IgD-negative memory B cell (primary cell): ENCODE results near the gene PGLYRP3. TPM values are rescaled to one million over a fixed set of nuclear protein-coding genes. Genes with fewer than 3 reads are reported as not detected.

Source experiments
- H3K27ac Mint-ChIP-seq, 3 donors: one replicate each; pipeline ENCODE4 v1.8.0; 2020 to 2022; ENCODE audit warnings: mild to moderate bottlenecking in 3 of 3, mixed read lengths in 3 of 3, moderate library complexity in 1 of 3
- H3K27me3 Mint-ChIP-seq: one replicate; pipeline ENCODE4 v1.8.0; 2021; ENCODE audit warnings: mixed read lengths
- H3K36me3 Mint-ChIP-seq: one replicate; pipeline ENCODE4 v1.8.0; 2020; ENCODE audit warnings: mild to moderate bottlenecking, mixed read lengths
- H3K4me1 Mint-ChIP-seq, 3 donors: one replicate each; pipeline ENCODE4 v1.8.0; 2020 to 2022; ENCODE audit warnings: mixed read lengths in 3 of 3, mild to moderate bottlenecking in 1 of 3
- H3K4me3 Mint-ChIP-seq, 4 donors: one replicate each; pipeline ENCODE4 v1.8.0; 2020 to 2022; ENCODE audit warnings: mild to moderate bottlenecking in 4 of 4, mixed read lengths in 4 of 4, moderate library complexity in 3 of 4
- H3K9me3 Mint-ChIP-seq, 3 donors: one replicate each; pipeline ENCODE4 v1.8.0; 2020 to 2021; ENCODE audit warnings: mixed read lengths in 3 of 3, mild to moderate bottlenecking in 1 of 3
- polyA plus RNA-seq: library from polyadenylated mRNA; unstranded; fragments of 300-500 nt; fragmentation: Illumina TruSeq; gene quantifications from one replicate; pipeline ENCODE4 v1.2.3, GENCODE V29; 2021

The PGLYRP3 gene
- polyA plus RNA-seq, 1 donor from 2014 or later: not detected

DNA sequence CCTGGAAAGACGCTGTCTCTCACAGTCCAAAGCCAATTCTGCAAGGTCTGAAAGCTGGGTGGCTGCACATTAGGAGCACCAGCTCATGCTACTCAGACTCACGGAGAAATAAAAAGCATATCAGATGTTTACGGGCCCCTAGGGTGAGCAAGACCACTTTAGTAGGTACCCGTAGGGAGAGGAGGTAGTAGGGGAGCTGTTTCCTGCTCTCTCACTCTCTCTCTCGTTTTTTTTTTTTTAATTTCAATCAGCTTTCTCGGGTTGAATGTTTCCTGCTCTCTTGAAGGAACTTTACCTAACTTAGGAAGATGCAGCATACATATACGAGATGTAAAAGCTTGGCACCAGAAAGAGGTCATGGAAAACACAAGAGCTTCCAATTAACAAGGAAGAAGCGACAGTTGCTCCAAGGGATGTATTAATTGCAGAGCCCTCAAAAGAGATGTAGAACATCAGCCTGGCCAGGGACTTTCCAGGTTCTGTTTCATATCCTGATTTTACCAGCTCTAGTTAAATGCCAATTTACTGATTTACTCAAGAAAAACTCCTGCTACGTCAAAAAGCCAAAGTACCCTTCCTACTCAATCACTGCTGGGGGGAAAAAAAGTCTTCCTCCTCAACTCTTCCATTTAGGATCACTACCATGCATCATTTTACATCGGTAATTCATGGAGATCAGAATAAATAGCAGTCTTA is 50.1 kb downstream of the PGLYRP3 start:
- peak overlapping the region in 2 of 3 donors; percentile 1 to 3 for H3K27ac Mint-ChIP-seq
- H3K9me3 Mint-ChIP-seq: peaks cover 0 to 3% (median 0%) of the 10 kb centered on the region in 3 donors
- peaks cover 36% of the 10 kb centered on the region for H3K27me3 Mint-ChIP-seq

DNA sequence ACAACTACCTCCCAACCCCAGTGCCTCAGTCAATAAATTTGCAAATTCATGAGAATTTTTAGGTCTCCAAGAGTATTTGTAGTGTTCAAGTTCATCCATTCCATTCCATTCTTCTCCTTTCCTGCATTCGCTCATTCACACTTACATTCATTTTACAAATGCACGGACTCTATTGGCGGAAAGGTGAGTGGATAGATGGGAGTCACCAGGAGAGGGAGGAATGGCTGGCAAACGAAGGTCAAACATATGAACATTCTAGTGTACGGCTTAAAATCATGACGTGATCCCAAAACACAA is 50.7 kb downstream of the PGLYRP3 start:
- Mint-ChIP-seq H3K4me1 (peaks cover 19 to 21% (median 20%) of the 10 kb centered on the region in 3 donors), H3K4me3 (peak overlapping the region; percentile 53 to 80 (median 74)), H3K27me3 (peaks cover 36% of the 10 kb centered on the region), H3K9me3 (peaks cover 0 to 3% (median 0%) of the 10 kb centered on the region in 3 donors), H3K36me3 (no peaks in the 10 kb centered on the region), H3K27ac (peak overlapping the region in 2 of 3 donors; percentile 9 to 60)

More for the DNA sequence above, 50.1 kb downstream of the PGLYRP3 start:
- Mint-ChIP-seq H3K36me3 (no peaks in the 10 kb centered on the region), H3K4me3 (peak overlapping the region; percentile 53 to 80 (median 74)), H3K4me1 (peaks cover 19 to 21% (median 20%) of the 10 kb centered on the region in 3 donors)

DNA sequence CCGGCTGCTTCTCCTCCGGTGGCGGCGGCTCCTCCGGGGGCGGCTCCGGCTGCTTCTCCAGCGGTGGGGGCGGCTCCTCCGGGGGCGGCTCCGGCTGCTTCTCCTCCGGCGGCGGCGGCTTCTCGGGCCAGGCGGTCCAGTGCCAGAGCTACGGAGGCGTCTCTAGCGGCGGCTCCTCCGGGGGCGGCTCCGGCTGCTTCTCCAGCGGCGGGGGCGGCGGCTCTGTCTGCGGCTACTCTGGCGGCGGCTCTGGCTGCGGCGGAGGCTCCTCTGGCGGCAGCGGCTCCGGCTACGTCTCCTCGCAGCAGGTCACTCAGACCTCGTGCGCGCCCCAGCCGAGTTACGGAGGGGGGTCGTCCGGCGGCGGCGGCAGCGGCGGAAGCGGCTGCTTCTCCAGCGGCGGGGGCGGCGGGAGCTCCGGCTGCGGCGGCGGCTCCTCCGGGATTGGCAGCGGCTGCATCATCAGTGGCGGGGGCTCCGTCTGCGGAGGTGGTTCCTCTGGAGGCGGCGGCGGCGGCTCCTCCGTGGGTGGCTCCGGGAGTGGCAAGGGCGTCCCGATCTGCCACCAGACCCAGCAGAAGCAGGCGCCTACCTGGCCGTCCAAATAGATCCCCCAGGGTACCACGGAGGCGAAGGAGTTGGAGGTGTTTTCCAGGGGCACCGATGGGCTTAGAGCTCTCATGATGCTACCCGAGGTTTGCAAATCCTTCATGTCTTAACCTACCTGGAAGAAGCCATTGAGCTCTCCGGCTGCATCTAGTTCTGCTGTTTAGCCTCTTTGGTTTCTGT is 51.3 kb downstream of the PGLYRP3 start:
- Mint-ChIP-seq H3K4me1 (peaks cover 19 to 21% (median 20%) of the 10 kb centered on the region in 3 donors), H3K4me3 (peak overlapping the region; percentile 53 to 80 (median 74)), H3K36me3 (no peaks in the 10 kb centered on the region), H3K27me3 (peaks cover 36% of the 10 kb centered on the region), H3K9me3 (no peaks in the 10 kb centered on the region), H3K27ac (peak overlapping the region in 1 of 3 donors; percentile 60)

DNA sequence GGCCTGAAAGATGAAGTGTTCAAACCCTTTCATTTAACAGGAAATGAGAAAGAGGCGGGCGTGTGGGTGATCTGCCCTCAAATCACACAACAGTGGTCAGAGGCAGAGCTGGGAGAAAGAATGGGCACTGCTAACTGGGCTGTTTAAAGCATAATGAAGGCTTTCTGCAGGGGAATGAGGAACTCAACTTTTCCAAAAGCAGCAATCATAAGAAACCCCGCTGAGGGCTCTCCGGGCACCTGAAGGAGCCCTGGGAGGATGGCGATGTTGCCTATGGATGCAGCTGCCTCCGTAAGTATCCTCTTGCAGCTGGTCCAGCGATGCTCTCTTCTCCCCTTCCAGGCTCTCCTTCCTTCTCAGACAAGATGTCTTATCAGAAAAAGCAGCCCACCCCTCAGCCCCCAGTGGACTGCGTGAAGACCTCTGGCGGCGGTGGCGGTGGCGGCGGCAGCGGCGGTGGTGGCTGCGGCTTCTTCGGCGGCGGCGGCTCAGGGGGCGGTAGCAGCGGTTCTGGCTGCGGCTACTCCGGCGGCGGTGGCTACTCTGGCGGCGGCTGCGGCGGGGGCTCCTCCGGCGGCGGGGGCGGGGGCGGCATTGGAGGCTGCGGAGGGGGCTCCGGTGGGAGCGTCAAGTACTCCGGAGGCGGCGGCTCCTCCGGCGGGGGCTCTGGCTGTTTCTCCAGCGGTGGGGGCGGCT is 52.0 kb downstream of the PGLYRP3 start:
- Mint-ChIP-seq H3K36me3 (no peaks in the 10 kb centered on the region), H3K9me3 (no peaks in the 10 kb centered on the region), H3K4me3 (peak overlapping the region; percentile 68 to 93 (median 80)), H3K4me1 (peaks cover 19 to 21% (median 20%) of the 10 kb centered on the region in 3 donors), H3K27ac (no peak overlapping the region), H3K27me3 (peaks cover 36% of the 10 kb centered on the region)

DNA sequence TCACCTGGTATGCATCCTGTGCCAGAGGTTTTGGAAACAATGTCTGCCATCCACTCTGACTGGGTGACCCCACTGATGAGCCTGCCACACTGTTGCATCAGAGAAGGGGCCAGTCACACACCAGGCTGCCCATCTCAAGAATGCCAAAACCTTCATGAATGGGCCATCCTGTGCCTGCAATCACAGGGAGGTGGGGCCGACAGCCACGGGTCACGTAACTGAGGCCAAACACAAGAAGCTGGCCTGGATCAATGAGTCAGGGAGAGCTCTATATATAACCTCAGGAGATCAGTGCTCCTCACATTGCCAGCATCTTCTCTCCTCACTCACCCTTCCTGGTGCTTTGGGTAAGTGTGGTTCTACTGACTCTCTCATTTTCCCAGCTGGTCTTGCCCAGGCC is 53.4 kb downstream of the PGLYRP3 start, which contains the start of gene LORICRIN:
Gene LORICRIN, plus strand, starts transcription at position 301 of the 400 bp plus-strand sequence. CDS start 1,263 bp downstream, outside the sequence.
- H3K27me3 Mint-ChIP-seq: peaks cover 30% of the 10 kb centered on the region
- H3K27ac Mint-ChIP-seq: no peak within 1 kb of the TSS
- H3K4me3 Mint-ChIP-seq: peak within 1 kb of the TSS; percentile 68 to 93 (median 80)
- peaks cover 19 to 21% (median 20%) of the 10 kb centered on the region in 3 donors for H3K4me1 Mint-ChIP-seq
- no peaks in the 10 kb centered on the region for H3K36me3 Mint-ChIP-seq
- H3K9me3 Mint-ChIP-seq: no peaks in the 10 kb centered on the region

DNA sequence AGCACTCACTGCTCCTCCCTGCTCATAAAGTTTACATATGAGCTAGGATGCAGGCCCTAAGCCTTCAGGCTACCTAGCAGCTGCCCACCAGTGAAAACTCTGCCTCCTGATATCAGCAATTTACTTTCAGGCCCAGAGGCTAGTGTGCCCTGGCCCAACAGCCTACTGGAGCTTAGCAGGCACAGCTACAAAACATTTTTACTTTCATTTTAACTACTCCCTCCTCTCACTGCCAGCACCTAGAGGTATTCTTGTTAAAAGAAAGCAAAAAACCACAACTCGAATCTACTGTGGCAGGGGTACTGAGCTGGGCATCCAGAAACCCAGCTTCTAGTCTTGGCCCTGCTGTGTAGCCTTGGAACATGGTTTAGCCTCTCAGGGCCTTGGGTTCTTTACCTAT is 59.1 kb downstream of the PGLYRP3 start:
- H3K27me3 Mint-ChIP-seq: peaks cover 3% of the 10 kb centered on the region
- no peak overlapping the region for H3K27ac Mint-ChIP-seq
- peaks cover 2% of the 10 kb centered on the region for H3K36me3 Mint-ChIP-seq
- peaks cover 0 to 7% (median 0%) of the 10 kb centered on the region in 3 donors for H3K4me1 Mint-ChIP-seq
- no peak overlapping the region for H3K4me3 Mint-ChIP-seq
- H3K9me3 Mint-ChIP-seq: no peaks in the 10 kb centered on the region

DNA sequence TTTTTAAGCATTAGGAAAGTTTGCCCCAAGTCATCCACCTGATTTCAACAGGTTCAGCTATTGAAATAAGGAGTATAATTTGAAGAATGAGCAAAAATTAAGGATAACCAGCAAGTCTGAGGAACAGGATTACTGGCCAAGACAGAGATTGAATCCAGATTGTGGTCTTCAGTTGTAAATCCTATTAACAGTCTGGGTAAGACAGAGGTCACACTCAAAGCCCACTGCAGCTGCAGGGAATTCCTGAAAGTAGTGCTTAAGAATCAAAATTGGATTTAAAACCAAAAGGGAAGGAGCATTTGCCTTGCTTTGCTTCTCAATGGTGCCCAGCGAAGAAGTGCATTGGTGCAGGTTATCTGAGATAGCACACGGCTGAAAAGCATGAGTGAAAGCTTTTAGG is 59.7 kb downstream of the PGLYRP3 start:
- Mint-ChIP-seq H3K9me3 (no peaks in the 10 kb centered on the region), H3K4me3 (no peak overlapping the region), H3K27ac (no peak overlapping the region), H3K27me3 (peaks cover 3% of the 10 kb centered on the region), H3K36me3 (peaks cover 2% of the 10 kb centered on the region), H3K4me1 (peaks cover 0 to 7% (median 0%) of the 10 kb centered on the region in 3 donors)

DNA sequence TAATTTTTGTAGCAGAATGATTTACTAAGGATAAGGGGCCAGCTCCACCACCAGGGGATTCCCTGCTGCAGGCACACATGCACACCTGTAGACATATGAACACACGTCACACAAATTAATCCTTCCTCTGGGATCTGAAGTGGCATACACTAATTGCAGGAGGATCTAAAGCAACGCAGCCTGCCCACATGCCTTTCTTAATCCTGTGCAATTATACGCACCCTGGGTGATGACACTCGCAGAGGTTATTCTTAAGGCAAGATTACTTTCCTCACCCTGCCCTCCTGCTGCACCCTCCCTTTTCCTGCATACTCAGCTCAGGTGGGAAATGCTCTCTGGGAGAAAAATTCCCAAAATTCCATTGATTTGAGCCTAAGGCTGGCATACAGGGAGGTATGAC is 60.8 kb downstream of the PGLYRP3 start:
- H3K36me3 Mint-ChIP-seq: peaks cover 2% of the 10 kb centered on the region
- H3K4me3 Mint-ChIP-seq: no peak overlapping the region
- H3K4me1 Mint-ChIP-seq: peaks cover 0 to 7% (median 0%) of the 10 kb centered on the region in 3 donors
- no peak overlapping the region for H3K27ac Mint-ChIP-seq
- H3K27me3 Mint-ChIP-seq: peaks cover 8% of the 10 kb centered on the region
- no peaks in the 10 kb centered on the region for H3K9me3 Mint-ChIP-seq

DNA sequence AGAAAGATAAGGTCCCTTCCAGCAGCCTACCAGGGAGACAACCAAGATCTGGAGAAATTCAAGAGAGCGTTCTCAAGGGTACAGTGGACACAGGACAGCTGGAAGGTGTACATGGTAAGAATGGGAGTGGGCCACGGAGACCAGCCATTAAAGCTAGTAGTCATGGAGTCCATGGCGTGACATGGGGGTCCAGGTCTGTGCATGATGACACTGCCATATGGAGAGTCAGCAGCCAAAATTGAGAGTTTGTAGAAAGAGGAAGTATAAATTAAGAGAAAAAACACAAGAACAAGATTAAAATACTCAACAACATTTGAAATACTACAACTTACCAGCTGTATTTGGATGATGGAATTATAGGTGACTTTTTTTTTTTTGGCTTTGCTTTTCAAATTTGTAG is 61.2 kb downstream of the PGLYRP3 start:
- peaks cover 0 to 7% (median 0%) of the 10 kb centered on the region in 3 donors for H3K4me1 Mint-ChIP-seq
- no peak overlapping the region for H3K27ac Mint-ChIP-seq
- no peaks in the 10 kb centered on the region for H3K9me3 Mint-ChIP-seq
- H3K4me3 Mint-ChIP-seq: no peak overlapping the region
- H3K36me3 Mint-ChIP-seq: peaks cover 2% of the 10 kb centered on the region
- H3K27me3 Mint-ChIP-seq: peaks cover 8% of the 10 kb centered on the region

DNA sequence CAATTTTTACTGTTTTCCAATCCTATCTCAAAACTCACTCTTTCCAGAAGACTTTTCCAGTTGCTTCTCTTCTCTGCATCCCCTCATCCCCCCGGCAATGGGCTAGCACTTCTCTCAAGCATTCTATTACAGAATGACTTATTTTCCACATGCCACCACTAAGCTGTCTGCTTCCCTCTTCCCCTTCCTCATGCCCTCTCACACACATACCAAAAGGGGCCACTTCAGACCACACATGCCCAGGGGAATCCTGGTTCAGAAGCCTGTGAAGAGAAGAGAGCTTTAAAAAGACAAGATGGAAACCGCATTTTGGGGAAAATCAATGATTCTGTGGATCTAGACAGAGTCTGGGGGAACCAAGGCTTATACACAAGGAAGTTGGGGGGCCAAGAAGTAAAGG is 61.7 kb downstream of the PGLYRP3 start:
- Mint-ChIP-seq H3K36me3 (peaks cover 2% of the 10 kb centered on the region), H3K4me3 (peak overlapping the region in 2 of 4 donors; percentile 1 to 45), H3K9me3 (no peaks in the 10 kb centered on the region), H3K27ac (no peak overlapping the region), H3K27me3 (peaks cover 8% of the 10 kb centered on the region), H3K4me1 (peaks cover 0 to 7% (median 0%) of the 10 kb centered on the region in 3 donors)

DNA sequence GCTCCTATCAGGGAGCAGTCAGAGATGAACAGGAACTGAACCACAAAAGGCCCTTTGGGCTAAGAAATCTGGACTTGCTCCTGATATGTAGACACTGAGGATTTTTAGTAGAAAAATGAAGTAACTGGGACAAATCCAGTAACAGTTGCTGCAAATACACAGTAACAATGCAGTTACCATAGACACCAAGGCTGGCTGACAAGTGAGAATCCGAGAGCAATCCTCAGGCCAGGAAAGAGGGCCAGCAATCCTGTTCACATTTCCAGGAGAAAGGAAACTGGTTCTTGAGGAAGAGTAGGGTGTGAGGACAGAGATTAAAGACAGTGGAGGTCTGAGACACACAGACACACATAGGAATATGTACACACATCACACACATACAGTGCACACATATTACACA is 62.6 kb downstream of the PGLYRP3 start:
- Mint-ChIP-seq H3K4me3 (no peak overlapping the region), H3K36me3 (peaks cover 2% of the 10 kb centered on the region), H3K27me3 (peaks cover 8% of the 10 kb centered on the region), H3K27ac (no peak overlapping the region), H3K4me1 (peaks cover 0 to 7% (median 0%) of the 10 kb centered on the region in 3 donors), H3K9me3 (peaks cover 0 to under 1% (median 0%) of the 10 kb centered on the region in 3 donors)

DNA sequence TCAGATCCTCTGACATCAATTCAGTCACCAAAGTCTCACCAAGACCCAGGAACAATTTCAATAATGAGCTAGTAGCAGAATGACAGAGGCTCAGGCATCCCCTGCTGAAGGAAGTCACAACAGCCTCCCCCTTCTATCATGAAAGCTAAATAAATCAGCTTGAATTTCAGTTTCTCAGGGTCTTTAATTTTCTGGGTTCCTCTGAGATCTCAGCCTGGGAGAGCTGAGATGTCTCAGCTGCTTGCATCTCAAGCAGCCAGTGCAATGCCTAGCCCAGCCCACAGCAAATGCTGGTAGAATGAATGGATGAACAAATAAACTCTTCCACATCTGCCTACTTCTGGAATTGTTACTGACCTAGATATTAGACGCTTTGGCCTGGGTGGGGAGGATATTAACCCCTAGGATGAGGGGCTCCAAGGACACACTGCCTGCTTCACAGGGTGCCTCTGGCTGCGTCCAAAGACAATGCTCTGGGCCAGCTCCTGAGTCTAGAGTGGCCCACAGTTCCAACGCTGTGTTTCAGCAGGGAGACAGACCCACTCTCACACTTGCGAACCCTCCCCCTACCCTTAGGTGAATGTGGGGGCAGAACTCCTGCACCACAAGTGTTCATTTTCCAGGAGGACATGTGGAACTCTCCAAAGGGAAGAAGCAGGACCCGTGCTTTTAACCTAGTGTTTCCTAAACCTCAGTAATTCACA is 64.4 kb downstream of the PGLYRP3 start:
- no peak overlapping the region for H3K4me3 Mint-ChIP-seq
- H3K27ac Mint-ChIP-seq: no peak overlapping the region
- peaks cover 0 to 7% (median 0%) of the 10 kb centered on the region in 3 donors for H3K4me1 Mint-ChIP-seq
- peaks cover 2% of the 10 kb centered on the region for H3K36me3 Mint-ChIP-seq
- peaks cover 3 to 7% (median 3%) of the 10 kb centered on the region in 3 donors for H3K9me3 Mint-ChIP-seq
- H3K27me3 Mint-ChIP-seq: peaks cover 9% of the 10 kb centered on the region
